8988T (cell line): Measurements from ENCODE around the gene GAS5.

ENCODE experiments used
- DNase-seq: peaks from one replicate; pipeline ENCODE4 v3.0.0; 2011

Gene GAS5

DNA sequence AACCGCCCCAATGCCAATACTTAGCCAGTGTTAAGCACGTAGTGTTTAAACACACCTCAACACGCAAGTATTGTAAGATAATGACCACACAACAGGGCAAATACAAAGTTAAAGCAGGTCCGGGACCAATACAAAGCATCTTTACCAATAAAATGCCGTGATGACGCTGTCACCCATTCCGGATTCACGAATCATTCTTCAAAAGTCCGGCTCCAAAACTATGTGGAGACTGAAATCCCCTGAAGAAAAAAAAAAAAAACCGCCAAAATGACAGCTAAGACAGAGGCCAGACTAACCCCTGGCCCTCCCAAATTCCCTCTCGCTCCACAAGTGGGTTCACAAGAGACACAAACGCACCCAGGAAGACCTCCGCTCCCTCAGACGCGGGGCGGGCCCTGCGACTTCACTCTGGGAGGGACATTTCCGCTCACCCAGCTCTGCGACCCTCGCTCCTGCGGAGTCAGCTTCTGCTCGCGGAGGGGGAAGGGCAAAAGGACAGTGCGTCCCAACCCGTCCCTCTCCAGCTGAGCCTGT is 43.9 kb downstream of the GAS5 start:
- DNase-seq, result no peak

DNA sequence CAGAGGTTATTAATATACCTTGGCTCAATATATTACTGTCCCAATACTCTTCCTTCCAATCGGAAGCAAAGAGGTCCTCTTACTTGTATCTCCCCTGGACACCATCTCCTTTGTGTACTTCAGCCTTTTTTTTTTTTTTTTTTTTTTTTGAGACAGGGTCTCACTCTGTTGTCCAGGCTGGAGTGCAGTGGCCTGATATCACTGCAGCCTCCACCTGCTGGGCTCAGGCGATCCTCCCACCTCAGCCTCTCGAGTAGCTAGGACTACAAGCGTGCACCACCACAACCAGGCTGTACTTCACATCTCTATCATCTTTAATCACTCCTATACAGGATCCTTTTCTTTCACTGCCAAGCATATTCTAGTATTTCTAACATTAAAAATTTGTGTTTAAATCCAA is 46.1 kb downstream of the GAS5 start:
- DNase-seq, result no peak

DNA sequence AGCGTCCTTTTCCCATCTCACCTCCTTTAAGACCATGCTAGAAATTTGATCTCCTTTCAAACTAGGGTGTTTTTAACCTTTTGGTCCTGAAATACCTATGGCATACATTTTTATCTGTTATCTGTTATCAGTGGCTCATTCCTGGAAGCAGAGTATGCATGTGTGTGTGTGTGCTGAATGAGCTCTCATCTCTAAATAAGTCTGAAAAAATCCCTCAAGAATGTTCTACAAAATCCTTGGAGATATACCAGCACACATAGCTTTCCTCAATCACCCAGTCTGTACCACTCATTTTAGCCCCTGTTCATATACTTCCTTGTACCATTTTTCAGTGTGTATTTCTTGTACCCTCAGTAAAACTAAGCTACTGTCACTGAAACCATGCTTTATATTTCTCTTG is 49.3 kb downstream of the GAS5 start:
- DNase-seq, result no peak
